ENCODE measurements around the gene SIDT1. TPM values are rescaled to one million over a fixed set of nuclear protein-coding genes. Genes with fewer than 3 reads are reported as not detected.

Gene SIDT1
- total RNA-seq, 1 donor from 2014 or later, result not detected

- no peak for DNase-seq (ENCODE audit: low spot score)
- H3K4me3 Mint-ChIP-seq (ENCODE audit: unreplicated experiment), result no peak overlapping the region
- peaks cover 8% of the 10 kb centered on the region for H3K9me3 Mint-ChIP-seq (ENCODE audit: low read depth)
- H3K27ac Mint-ChIP-seq (ENCODE audit: unreplicated experiment), result no peak overlapping the region
- H3K36me3 Mint-ChIP-seq (ENCODE audit: low read depth), result peaks cover 5% of the 10 kb centered on the region
- TF ChIP-seq, protein P1, sequence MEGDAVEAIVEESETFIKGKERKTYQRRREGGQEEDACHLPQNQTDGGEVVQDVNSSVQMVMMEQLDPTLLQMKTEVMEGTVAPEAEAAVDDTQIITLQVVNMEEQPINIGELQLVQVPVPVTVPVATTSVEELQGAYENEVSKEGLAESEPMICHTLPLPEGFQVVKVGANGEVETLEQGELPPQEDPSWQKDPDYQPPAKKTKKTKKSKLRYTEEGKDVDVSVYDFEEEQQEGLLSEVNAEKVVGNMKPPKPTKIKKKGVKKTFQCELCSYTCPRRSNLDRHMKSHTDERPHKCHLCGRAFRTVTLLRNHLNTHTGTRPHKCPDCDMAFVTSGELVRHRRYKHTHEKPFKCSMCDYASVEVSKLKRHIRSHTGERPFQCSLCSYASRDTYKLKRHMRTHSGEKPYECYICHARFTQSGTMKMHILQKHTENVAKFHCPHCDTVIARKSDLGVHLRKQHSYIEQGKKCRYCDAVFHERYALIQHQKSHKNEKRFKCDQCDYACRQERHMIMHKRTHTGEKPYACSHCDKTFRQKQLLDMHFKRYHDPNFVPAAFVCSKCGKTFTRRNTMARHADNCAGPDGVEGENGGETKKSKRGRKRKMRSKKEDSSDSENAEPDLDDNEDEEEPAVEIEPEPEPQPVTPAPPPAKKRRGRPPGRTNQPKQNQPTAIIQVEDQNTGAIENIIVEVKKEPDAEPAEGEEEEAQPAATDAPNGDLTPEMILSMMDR (IDR thresholded peaks at IDR 0.05), result no peak
- H3K4me1 Mint-ChIP-seq (ENCODE audit: low read depth), result peaks cover 5% of the 10 kb centered on the region
- H3K27me3 Mint-ChIP-seq (ENCODE audit: low read depth), result no peaks in the 10 kb centered on the region
These were observed 23.4 kb upstream of the SIDT1 start for GRCh38 chr3:113508966-113509365.

DNA sequence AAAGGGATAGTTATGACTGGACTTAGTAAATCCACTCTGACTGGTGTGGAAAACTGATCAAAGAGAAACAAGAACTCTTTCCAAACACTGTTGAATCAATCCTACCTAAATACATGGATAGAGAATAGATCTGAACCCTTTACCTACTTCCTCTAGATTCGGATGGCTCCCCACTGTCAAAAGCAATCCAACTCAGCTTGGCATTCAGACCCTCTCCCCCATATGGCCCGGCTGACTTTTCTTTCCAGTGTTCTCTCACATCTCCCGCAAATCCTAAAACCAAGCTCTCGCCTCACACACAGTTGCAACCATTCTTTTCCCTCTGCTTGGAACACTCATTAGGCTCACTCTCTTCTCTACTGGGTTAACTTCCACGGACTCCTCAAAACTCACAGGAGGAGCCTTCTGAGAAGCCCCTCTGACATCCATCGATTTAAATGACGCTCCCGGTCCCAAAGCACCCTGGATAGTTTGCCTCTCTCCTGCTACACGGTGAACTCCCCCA, 18.0 kb upstream of the SIDT1 start:
- no peak for DNase-seq (ENCODE audit: low spot score)
- Mint-ChIP-seq H3K27me3 (ENCODE audit: low read depth) (peaks cover 20% of the 10 kb centered on the region), H3K36me3 (ENCODE audit: low read depth) (no peaks in the 10 kb centered on the region), H3K4me3 (ENCODE audit: unreplicated experiment) (no peak overlapping the region), H3K4me1 (ENCODE audit: low read depth) (peaks cover 5% of the 10 kb centered on the region), H3K27ac (ENCODE audit: unreplicated experiment) (no peak overlapping the region), H3K9me3 (ENCODE audit: low read depth) (peaks cover 13% of the 10 kb centered on the region)
- TF ChIP-seq, protein P1 (IDR thresholded peaks at IDR 0.05), result no peak

- H3K27me3 Mint-ChIP-seq (ENCODE audit: low read depth), result peaks cover 24% of the 10 kb centered on the region
- TF ChIP-seq, protein P1 (IDR thresholded peaks at IDR 0.05), result peak; percentile 18
- no peaks in the 10 kb centered on the region for H3K36me3 Mint-ChIP-seq (ENCODE audit: low read depth)
- H3K27ac Mint-ChIP-seq (ENCODE audit: unreplicated experiment), result no peak overlapping the region
- H3K4me1 Mint-ChIP-seq (ENCODE audit: low read depth), result peaks cover 5% of the 10 kb centered on the region
- peaks cover 5% of the 10 kb centered on the region for H3K9me3 Mint-ChIP-seq (ENCODE audit: low read depth)
- H3K4me3 Mint-ChIP-seq (ENCODE audit: unreplicated experiment), result no peak overlapping the region
- no peak for DNase-seq (ENCODE audit: low spot score)
These were observed 16.2 kb upstream of the SIDT1 start for GRCh38 chr3:113516115-113516505.

DNA sequence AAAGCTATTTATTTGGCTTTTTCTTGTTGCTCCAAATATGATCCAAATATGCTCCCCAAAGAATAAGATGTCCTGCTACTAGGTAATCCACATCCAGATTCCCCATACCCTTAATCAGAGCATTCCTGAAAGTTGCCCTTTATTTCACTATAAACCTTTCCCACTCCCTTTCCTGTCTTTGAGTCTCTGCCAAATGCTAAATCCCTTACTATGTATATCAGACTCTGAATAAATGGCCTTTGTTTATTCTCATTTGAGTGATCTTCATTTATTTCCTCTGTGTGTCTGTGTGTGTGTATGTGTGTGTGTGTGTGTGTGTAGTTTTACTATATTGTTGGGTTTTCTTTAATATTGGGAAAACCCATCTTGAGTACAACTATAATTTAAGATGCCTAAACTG, 10.4 kb upstream of the SIDT1 start:
- peaks cover 2% of the 10 kb centered on the region for H3K36me3 Mint-ChIP-seq (ENCODE audit: low read depth)
- no peak overlapping the region for H3K27ac Mint-ChIP-seq (ENCODE audit: unreplicated experiment)
- TF ChIP-seq, protein P1 (IDR thresholded peaks at IDR 0.05), result no peak
- DNase-seq (ENCODE audit: low spot score), result no peak
- no peak overlapping the region for H3K4me3 Mint-ChIP-seq (ENCODE audit: unreplicated experiment)
- peaks cover 70% of the 10 kb centered on the region for H3K27me3 Mint-ChIP-seq (ENCODE audit: low read depth)
- peaks cover 5% of the 10 kb centered on the region for H3K9me3 Mint-ChIP-seq (ENCODE audit: low read depth)
- H3K4me1 Mint-ChIP-seq (ENCODE audit: low read depth), result no peaks in the 10 kb centered on the region

GRCh38 chr3:113523241-113523640, 9.1 kb upstream of the SIDT1 start:
- no peak for DNase-seq (ENCODE audit: low spot score)
- Mint-ChIP-seq H3K4me3 (ENCODE audit: unreplicated experiment) (no peak overlapping the region), H3K9me3 (ENCODE audit: low read depth) (no peaks in the 10 kb centered on the region), H3K36me3 (ENCODE audit: low read depth) (peaks cover 4% of the 10 kb centered on the region), H3K4me1 (ENCODE audit: low read depth) (no peaks in the 10 kb centered on the region), H3K27ac (ENCODE audit: unreplicated experiment) (no peak overlapping the region), H3K27me3 (ENCODE audit: low read depth) (peaks cover 73% of the 10 kb centered on the region)
- TF ChIP-seq, protein P1 (IDR thresholded peaks at IDR 0.05), result no peak

Measured in chondrocyte (in vitro differentiated cells).